HG02623 (cell line): ENCODE measurements around the gene SRCIN1.

Source experiments
- ATAC-seq: cut with Tn5 transposase; IDR thresholded peaks from one replicate; pipeline ENCODE4 v1.9.1; 2021; ENCODE audit warnings: moderate library complexity; ENCODE audit not compliant: unreplicated experiment

SRCIN1 gene

DNA sequence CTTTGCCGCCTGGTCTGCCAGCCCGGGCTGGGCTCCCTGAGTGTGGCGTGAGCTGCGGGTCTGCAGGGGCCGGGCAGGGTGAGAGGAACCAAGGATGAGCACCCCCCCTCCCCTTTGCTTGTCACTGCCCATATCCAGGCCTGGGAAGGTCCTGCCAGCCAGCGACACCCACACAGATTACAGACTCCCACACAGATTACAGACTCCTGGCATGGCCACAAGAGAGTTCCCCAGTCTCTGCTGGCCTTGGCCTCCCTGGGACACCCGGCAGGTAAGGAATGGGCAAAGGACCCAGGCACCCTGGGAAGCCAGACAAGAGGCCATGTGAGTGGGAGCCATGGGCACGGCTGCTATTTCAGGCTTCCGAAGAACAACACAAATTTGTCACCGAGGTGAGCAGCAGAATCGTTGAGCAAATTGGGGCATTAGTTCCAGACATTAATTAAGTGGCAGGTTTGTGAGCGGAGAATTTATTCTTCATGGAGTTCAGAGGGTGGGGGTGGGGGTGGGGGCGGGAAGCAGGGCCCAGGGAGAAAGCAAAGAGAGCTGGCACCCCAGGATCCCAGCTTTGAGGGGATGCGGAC, 41.4 kb downstream of the SRCIN1 start:
- no peak for ATAC-seq

- no peak for ATAC-seq
Observed at GRCh38 chr17:38563362-38564253, 42.1 kb downstream of the SRCIN1 start.

GRCh38 chr17:38562903-38563302, 42.8 kb downstream of the SRCIN1 start:
- ATAC-seq = no peak

DNA sequence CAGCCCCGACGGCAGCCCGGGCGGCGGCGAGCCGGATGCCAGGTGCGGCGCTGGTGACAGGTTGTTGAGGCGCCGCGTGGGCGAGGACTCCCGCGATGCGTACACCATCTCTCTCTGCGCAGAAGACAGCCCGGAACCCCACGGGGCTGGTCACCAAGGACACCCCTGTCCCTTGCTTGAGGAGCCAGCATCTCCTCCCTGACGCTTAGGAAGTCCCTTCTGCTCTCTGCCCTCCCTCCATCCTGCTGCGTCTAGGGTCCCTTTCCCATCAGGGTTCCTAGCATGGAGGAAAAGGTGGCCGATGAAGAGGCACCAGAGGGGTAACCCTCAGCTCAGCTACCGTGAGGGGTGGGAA, 43.6 kb downstream of the SRCIN1 start:
- ATAC-seq = no peak

DNA sequence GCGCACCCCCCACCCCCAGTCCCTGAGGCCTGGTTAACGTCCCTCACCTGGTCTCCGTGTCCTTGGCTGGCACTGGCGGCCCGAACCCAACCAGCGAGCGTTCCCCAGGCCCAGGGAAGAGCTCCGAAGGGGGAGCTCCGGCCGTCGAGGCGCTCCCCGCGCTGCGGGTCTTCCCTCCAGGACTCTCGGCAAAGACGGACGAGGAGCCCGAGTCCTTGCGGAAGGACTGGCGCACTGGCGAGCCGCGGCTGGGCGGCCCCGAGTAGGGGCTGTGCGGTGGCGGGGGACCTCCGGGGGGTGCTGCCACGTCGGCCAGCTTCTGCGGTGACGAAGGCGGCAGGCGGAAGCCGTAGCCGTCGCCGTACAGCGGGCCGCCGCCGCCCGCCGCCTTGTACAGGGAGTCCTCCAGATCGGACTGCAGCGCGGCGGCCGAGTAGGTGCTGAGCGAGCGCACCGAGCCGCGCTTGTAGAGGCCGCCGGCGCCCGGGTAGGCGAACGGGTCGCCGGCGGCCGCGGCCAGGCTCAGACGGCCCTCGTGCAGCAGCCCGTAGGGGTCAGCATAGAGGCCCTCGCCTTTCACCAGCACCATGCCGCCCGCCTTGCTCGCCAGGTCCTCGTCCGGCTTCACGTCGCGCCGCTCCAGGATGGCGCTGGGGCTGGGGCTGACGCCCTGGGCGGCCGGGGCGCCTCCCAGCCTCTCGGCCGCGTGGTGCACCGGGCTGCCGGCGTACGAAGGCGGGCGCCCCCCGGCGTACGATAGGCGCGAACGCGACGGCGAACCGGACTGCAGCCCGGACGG, 44.1 kb downstream of the SRCIN1 start:
- no peak for ATAC-seq

- ATAC-seq = no peak
Observed at GRCh38 chr17:38560503-38561318, 45.0 kb downstream of the SRCIN1 start.

GRCh38 chr17:38559880-38560230, 45.9 kb downstream of the SRCIN1 start:
- no peak for ATAC-seq

DNA sequence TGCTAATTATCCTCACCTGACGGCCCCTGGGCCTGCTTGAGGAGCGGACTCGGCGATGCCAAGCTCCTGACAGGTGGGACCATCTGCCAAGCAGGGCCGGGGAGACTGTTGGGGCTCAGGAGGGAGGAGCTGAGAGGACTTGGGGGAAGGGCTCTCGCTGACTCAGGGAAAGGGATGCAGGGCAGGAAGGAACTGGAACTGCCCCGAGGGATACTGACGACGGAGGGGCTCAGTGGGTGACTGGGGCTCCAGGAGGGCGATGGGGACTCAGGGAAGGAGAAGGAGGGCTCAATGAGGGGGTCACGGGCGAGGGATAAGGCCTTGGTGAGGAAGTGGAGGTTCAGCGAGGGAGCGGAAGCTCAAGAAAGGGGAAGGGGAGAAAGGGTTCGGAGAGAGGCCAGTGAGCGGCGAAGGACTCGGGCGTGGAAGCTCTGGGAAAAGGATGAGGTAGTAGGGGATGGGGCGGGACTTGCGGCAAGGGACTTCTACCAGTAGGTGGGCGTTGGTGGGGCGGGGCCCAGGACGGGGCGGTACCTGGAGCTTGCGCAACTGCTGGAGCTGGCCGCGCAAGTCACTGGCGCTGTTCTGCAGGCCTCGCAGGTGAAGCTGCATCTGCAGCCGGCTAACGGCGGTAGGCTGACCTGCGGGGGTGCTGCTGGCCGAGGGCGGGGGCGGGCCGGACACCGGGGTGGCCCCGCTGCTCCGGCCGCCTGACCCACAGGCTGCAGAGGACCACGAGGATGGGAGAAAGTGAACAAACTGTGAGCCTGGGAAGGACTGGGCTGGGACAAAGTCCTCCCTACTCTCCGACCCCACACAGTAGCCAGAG, 46.5 kb downstream of the SRCIN1 start:
- no peak for ATAC-seq

GRCh38 chr17:38558728-38559050, 47.1 kb downstream of the SRCIN1 start:
- ATAC-seq = no peak

DNA sequence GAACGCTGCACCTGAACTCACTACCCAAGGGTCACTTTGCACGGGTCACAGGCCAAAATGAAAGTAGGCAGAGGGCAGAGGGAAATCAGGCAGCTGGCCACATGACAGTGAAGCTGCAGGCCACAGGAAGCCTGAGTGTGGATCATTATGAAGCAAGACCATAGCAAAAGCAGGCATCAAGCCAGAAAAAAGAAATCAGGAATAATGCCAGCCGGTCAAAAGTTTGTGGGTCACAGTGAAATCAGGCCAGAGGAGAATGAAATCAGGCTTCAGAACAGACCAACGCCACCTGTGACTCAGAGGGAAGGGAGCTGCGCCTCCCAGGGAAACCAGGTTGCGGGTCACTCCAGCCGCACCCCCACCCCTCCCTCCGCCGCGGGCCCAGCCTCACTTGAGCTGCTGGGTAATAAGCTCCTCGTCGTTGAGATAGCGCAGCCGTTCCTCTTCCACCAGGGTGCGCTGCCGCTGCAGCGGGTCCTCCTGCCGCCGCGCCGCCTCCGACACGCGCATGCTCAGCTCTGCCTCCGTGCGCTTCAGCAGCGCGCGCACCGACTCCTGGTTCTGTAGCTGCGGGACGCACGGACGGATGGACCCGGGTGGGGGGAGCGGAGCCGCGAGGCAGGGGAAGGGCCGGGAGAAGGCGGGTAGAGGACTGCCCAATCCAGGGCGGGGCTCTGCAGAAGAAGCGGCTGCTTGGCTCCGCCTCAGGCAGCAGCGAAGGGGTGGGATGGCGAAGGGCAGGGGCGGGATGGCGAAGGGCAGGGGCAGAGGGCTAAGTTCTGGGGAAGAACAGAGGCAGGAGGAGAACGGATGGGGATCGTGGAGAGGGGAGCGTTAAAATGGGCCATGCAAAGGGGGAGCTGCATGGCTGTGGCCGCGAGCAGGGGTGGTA, 47.7 kb downstream of the SRCIN1 start:
- peak; percentile 55 for ATAC-seq

DNA sequence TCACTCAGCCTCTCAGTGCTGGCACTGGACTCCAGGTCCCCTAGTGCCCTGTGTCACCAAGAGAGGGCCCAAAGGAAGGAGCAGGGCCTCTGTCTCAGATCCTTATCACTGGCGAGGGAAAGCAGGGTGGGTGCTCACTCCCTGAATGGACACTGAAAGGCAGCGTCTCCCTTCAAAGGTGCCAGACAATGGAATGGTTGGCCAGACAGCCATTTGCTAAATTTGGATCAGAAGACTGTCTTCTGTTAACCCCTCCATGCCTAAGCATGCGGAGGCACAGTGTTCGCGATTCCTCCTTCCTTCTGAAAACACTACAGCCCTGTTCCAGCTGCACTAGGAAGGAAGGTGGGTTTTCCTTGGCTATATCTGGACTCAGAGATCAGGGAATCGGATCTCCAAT, 48.4 kb downstream of the SRCIN1 start:
- ATAC-seq = no peak

DNA sequence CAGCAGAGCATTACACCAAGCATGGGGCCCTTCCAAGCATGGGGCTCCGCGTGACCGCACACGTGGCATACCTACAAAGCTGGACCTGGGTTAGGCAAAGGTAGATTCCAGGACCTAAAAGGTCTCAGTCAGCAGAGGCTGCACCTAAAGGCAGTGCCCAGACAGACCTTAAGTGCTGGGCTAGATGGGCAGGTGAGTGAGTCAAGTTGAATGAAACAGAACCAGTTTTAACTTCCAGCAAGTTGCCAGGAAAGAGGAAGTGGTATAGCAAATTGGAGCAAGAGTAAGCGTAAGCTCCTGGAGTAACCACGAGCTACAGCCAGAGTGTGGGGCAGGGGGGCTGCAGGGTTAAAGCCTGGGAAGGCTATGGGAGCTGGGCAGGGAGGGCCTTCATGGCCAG, 49.5 kb downstream of the SRCIN1 start:
- no peak for ATAC-seq

- ATAC-seq = no peak
Observed at GRCh38 chr17:38554430-38555350, 51.1 kb downstream of the SRCIN1 start.

DNA sequence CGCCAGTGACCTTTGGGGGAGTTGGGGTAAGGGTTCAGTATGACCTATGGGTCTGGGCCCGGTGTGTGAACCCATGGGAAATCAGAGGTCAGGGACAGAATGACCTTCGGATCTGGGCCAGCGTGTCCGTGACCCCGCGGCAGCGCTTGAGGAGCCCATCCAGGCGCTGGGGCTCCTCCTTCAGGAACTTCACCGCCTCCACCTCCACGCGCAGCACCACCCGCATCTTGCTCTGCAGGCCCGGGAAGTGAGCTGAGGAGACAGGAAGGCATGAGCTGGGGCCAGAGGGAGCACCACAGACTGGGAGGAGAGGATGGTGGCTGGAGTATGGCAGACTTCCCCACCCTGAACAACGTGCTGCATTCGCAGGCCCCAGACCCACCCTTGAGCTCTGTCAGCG, 53.4 kb downstream of the SRCIN1 start:
- no peak for ATAC-seq

GRCh38 chr17:38551121-38551520, 54.6 kb downstream of the SRCIN1 start:
- ATAC-seq = no peak

DNA sequence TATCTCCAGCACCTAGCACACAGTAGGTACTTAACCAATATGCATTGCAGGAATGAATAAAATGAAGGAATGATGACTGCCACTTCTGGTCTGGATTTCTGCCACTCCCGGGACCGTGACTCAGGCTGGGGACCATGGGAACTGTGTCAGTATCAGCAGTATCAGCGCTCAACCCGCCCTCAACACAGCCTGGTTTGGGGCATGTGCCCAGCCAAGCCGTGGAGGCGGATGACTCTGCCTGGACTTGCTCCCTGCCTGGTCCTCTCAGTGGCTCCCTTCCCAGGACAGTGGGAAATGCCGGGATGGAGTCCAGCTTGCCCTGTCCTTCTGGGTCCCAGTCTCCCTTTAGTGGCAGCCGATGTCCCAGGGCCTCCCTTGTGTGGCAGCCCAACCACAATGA, 55.1 kb downstream of the SRCIN1 start:
- ATAC-seq = no peak

DNA sequence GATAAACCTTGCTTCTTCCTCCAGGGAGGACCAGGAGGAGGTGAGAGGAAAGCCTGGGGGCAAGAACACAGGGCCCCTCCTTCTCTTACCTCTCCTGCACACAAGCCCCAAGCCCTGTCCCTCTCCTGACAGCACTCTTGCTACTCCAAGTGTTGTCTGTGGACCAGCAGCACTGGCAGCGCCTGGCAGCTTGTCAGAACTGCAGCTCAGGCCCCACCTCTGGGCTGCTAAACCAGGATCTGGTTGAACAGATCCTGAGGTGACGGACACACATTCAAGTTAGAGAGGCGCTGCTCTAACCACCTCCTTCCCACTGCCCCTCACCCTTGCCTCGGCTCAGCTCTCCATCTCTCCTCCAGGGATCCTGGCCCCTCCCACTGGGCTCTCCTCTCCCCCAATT, 56.5 kb downstream of the SRCIN1 start:
- ATAC-seq = no peak

DNA sequence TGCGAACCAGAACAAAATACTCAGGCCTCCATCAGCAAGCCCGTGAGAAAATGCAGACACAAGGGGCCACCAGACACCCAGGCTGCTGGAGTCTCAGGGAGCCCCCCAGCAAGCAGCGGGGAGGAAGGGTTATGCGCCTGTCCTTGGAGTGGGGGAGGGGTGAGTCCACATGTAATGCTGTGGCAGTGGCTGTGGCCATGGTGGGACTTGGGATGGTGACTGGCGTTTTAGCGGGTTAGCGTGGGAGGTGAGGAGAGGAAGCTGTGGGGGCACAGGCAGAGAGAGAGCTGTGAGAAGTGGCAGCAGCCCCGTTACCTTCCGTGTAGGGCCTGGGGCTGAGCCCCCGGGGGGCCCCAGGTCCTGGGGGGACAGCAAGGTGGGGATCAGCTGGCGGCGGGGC, 58.3 kb downstream of the SRCIN1 start:
- no peak for ATAC-seq
